Nephron (organoid): ENCODE data around the gene GADD45A.

Source experiments
- H3K27ac Mint-ChIP-seq, 3 experiments: 2 replicates each; pipeline ENCODE4 v1.8.0; 2020; ENCODE audit warnings: mixed read lengths in 3 of 3, mild to moderate bottlenecking in 2 of 3, moderate library complexity in 1 of 3
- H3K27me3 Mint-ChIP-seq: 2 replicates; pipeline ENCODE4 v1.8.0; 2021; ENCODE audit warnings: low read depth, mild to moderate bottlenecking, moderate library complexity, mixed read lengths
- H3K36me3 Mint-ChIP-seq: 2 replicates; pipeline ENCODE4 v1.8.0; 2020; ENCODE audit warnings: low read depth, mixed read lengths
- H3K4me1 Mint-ChIP-seq: 2 replicates; pipeline ENCODE4 v1.8.0; 2020; ENCODE audit warnings: mixed read lengths
- H3K4me3 Mint-ChIP-seq, 3 experiments: 2 replicates each; pipeline ENCODE4 v1.8.0; 2020; ENCODE audit warnings: mild to moderate bottlenecking in 3 of 3, mixed read lengths in 3 of 3, moderate library complexity in 2 of 3
- H3K9me3 Mint-ChIP-seq: 2 replicates; pipeline ENCODE4 v1.8.0; 2020; ENCODE audit warnings: mixed read lengths
- CTCF ChIP-seq, 3 experiments: fragments of 200-600 bp; sonication (generic); IDR thresholded peaks; one replicate each; pipeline ENCODE4 v1.5.0; 2021; ENCODE audit warnings: antibody characterized with exemption in 3 of 3; ENCODE audit not compliant: unreplicated experiment in 3 of 3

The GADD45A gene

DNA sequence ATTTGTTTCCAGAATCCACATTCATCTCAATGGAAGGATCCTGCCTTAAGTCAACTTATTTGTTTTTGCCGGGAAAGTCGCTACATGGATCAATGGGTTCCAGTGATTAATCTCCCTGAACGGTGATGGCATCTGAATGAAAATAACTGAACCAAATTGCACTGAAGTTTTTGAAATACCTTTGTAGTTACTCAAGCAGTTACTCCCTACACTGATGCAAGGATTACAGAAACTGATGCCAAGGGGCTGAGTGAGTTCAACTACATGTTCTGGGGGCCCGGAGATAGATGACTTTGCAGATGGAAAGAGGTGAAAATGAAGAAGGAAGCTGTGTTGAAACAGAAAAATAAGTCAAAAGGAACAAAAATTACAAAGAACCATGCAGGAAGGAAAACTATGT lies 2.6 kb downstream of the GADD45A start:
- peaks cover 32% of the 10 kb centered on the region for H3K36me3 Mint-ChIP-seq
- H3K9me3 Mint-ChIP-seq = no peaks in the 10 kb centered on the region
- TF ChIP-seq CTCF (IDR thresholded peaks at IDR 0.05; ENCODE audit: unreplicated experiment in 3 of 3) = no peak
- H3K4me1 Mint-ChIP-seq = peaks cover 30% of the 10 kb centered on the region
- peaks cover 3% of the 10 kb centered on the region for H3K27me3 Mint-ChIP-seq
- peak overlapping the region; percentile 78 to 98 (median 93) for H3K4me3 Mint-ChIP-seq
- H3K27ac Mint-ChIP-seq = peak overlapping the region; percentile 79 to 98 (median 85)

GRCh38 chr1:67688526-67689219 lies 3.7 kb downstream of the GADD45A start:
- Mint-ChIP-seq H3K27ac (peak overlapping the region in 2 of 3 experiments; percentile 38 to 80), H3K27me3 (peaks cover 3% of the 10 kb centered on the region), H3K9me3 (no peaks in the 10 kb centered on the region), H3K4me1 (peaks cover 26% of the 10 kb centered on the region), H3K4me3 (peak overlapping the region; percentile 53 to 63 (median 56)), H3K36me3 (peaks cover 32% of the 10 kb centered on the region)
- TF ChIP-seq CTCF (IDR thresholded peaks at IDR 0.05; ENCODE audit: unreplicated experiment in 3 of 3) = no peak

DNA sequence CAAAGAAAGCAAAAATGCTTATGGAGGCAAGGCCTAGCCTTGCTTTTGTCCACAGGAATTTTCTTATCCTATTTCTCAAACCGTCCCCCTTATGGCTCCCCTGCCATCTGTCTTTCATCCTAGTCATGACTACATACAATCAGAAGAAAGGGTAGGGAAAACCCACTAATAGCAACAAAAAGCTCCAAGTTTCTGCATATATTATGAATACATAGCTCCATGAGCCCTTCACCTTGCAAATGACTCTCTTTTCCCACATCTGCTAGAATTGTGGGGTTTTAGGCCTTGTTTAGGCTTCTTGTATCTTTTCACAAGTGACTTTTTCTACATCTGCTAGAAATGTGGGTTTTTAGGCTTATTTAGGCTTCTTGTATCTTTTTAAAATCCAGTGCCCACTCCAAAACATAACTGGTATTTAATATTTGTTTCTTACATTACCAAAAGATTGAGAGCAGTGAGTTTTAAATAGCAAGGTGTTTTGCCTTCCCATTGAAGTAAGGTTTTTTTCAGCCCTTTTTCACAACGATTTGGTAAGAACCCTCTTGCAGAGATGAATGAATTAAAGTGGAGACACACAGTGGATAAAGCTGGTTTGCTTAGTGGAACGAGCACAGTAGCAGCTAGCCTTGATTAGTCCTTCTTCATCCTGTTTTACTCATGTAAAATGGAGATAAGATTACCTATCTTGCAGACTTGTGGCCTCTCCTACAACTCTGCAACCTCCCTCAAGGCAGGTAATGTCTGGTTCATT lies 4.4 kb downstream of the GADD45A start:
- Mint-ChIP-seq H3K4me3 (peak overlapping the region; percentile 53 to 63 (median 56)), H3K9me3 (no peaks in the 10 kb centered on the region), H3K27me3 (peaks cover 3% of the 10 kb centered on the region), H3K27ac (peak overlapping the region in 2 of 3 experiments; percentile 47 to 80), H3K4me1 (peaks cover 19% of the 10 kb centered on the region), H3K36me3 (peaks cover 32% of the 10 kb centered on the region)
- no peak for TF ChIP-seq CTCF (IDR thresholded peaks at IDR 0.05; ENCODE audit: unreplicated experiment in 3 of 3)

- no peak overlapping the region for H3K4me3 Mint-ChIP-seq
- peak overlapping the region in 1 of 3 experiments; percentile 80 for H3K27ac Mint-ChIP-seq
- H3K9me3 Mint-ChIP-seq = no peaks in the 10 kb centered on the region
- TF ChIP-seq CTCF (IDR thresholded peaks at IDR 0.05; ENCODE audit: unreplicated experiment in 3 of 3) = no peak
- H3K27me3 Mint-ChIP-seq = peaks cover 2% of the 10 kb centered on the region
- peaks cover 31% of the 10 kb centered on the region for H3K36me3 Mint-ChIP-seq
- H3K4me1 Mint-ChIP-seq = peaks cover 14% of the 10 kb centered on the region
These were observed 5.0 kb downstream of the GADD45A start for GRCh38 chr1:67690018-67690363.

GRCh38 chr1:67690411-67690810 lies 5.4 kb downstream of the GADD45A start:
- no peak for TF ChIP-seq CTCF (IDR thresholded peaks at IDR 0.05; ENCODE audit: unreplicated experiment in 3 of 3)
- H3K27ac Mint-ChIP-seq = no peak overlapping the region
- H3K9me3 Mint-ChIP-seq = no peaks in the 10 kb centered on the region
- no peaks in the 10 kb centered on the region for H3K27me3 Mint-ChIP-seq
- H3K4me3 Mint-ChIP-seq = peak overlapping the region in 2 of 3 experiments; percentile 30 to 33
- H3K4me1 Mint-ChIP-seq = peaks cover 14% of the 10 kb centered on the region
- peaks cover 28% of the 10 kb centered on the region for H3K36me3 Mint-ChIP-seq
